ENCODE measurements around the gene SIRT3.

Gene SIRT3
- 17.6 reads per million, percentile 44 among the genes with 10 or more reads in this experiment for total RNA-seq

DNA sequence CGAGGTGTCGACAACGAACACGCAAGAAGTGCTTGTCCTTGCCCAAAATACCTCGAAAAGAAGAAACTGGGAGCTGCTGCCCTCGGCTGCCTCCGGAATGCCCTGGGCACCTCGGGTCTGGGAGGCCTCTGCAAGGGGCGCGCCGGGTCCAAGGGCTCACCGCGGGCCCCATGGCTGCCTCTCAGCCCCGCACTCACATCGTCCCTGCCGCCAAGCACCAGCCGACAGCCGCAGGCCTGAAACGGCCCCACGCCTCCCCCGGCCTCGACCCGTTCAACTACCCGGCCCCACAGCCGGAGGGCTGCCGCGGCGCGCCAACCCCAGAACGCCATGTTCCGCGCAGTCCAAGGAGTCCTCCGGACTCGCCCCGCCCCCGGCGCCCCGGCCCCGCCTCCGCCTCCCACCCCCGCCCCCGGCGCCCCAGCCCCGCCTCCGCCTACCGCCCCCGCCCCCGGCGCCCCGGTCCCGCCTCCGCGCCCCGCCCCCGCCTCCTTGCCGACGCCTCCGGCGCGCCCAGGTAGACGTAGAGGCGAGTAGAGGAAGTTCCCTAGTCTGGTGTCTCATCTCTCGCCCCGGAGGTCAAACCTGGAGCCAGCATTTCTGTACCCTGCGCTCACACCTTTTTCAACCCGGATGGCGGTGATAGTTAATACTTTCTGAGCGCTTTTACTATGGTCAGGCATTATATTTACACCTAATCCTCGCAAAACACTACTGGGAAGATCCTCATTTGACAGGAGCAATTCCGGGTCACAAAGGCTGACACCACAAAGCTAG is at the start of gene SIRT3:
SIRT3 (minus strand) TSS at position 346 of the 777 bp plus-strand sequence; CDS start at position 332, 14 bp downstream.
- DNase-seq, result peak; percentile 83

DNA sequence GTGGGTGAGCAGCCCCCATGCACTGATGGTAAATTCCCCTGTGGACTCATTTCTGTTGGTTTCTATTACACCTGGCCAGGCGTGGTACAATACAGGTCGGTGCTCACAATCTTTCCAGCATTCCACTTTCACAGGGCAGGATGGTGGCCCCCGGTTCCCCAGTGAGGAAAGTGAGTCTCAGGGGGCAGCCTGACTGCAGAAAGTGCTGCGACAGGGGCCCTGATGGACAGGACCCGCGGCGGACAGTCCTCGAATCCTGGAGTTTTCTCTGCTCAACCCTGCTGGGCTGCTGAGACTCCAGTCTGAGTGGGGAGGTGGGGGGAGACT is 49.7 kb upstream of the SIRT3 start:
- no peak for DNase-seq

DNA sequence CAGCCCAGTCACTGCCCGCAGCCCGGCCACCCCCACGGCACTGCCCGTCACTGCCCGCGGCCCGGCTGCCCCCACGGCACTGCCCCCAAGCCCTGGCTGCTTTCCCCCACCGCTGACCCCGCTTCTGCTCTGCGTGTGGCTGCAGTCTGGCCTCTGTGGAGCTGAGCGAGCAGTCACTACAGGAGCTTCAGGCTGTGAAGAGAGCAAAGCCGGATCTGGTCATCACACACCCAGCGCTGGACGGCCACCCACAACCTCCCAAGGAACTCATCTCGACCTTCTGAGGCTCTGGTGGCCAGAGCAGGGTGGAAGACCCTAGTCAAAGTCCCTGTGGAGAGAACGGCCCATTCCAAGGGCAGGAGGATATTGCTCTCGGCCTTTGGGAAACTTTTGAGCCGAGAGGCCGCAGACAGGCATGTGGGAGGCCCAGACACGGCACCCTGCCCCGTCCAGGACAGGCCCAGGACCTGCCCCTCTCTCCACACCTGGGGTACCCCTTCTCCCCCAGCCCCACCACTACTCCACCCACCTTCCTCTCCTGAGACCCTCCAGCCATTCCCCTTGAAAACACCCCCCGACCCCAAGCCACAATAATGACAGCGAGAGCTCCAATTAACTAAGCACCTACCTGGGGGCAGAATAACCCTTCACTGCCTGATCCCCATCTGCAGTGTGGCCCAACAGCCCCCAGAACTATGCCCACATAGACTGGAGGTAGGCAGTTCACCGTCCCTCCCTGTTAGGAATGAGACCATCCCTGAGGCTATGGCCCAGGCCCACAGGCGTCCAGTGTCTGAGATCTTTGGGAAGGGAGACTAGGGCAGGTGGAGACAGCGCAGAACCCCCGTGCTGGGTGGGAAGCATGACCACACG is 49.1 kb upstream of the SIRT3 start:
- DNase-seq, result no peak

DNA sequence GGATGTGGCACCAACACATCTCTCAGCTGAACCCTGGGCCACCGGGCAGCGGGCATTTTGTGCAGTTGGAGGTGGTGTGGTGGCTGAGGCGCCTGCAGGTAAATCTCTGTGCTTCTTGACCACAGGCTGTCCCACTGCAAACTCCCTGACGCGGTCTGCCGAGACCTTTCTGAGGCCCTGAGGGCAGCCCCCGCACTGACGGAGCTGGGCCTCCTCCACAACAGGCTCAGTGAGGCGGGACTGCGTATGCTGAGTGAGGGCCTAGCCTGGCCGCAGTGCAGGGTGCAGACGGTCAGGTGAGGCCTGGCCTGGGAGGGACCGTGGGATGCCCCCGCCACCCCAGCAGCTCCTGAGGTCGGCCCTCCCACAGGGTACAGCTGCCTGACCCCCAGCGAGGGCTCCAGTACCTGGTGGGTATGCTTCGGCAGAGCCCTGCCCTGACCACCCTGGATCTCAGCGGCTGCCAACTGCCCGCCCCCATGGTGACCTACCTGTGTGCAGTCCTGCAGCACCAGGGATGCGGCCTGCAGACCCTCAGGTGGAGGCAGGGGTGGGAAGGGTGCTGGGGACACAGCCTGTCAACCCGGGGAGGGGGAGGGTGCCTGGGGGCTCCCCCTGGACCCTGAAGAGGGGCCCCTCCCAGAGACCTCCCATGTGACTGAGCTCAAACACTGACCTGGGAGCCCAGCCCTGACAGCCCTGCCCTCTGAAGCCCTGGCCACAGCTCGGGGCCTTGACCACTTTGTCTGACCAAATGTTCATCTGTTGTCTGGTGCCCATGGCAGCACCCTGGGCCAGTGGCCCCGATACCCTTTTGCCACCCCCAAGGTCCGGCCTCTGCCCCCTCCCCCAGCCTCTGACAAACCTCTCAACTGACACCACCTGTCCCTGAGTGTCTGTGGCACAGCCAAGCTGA is 48.2 kb upstream of the SIRT3 start:
- DNase-seq, result no peak

DNA sequence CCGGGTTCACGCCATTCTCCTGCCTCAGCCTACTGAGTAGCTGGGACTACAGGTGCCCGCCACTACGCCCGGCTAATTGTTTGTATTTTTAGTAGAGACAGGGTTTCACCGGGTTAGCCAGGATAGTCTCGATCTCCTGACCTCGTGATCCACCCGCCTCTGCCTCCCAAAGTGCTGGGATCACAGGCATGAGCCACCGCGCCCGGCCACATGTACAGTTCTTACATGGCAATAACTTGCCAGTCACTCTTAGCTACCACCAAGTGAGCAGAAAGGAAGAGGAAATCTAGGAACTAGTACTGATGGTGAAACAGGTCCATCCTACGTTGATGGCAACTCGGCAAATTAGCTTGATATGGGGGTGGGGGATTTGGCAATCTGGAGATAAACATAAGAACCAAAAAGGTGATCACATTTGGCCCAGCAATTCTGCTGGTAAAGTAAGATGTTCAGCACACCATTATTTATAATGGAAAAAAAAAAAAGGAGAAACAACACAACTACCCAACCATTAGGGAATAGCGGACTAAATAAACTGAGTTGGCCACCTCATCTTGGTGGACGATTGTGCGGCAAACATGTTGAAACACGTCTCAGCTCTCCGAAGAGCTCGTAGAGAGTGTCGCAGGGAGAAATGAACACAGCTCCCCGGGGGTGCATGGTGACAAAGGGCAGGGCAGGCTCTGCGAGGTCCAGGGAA is 47.4 kb upstream of the SIRT3 start:
- no peak for DNase-seq

DNA sequence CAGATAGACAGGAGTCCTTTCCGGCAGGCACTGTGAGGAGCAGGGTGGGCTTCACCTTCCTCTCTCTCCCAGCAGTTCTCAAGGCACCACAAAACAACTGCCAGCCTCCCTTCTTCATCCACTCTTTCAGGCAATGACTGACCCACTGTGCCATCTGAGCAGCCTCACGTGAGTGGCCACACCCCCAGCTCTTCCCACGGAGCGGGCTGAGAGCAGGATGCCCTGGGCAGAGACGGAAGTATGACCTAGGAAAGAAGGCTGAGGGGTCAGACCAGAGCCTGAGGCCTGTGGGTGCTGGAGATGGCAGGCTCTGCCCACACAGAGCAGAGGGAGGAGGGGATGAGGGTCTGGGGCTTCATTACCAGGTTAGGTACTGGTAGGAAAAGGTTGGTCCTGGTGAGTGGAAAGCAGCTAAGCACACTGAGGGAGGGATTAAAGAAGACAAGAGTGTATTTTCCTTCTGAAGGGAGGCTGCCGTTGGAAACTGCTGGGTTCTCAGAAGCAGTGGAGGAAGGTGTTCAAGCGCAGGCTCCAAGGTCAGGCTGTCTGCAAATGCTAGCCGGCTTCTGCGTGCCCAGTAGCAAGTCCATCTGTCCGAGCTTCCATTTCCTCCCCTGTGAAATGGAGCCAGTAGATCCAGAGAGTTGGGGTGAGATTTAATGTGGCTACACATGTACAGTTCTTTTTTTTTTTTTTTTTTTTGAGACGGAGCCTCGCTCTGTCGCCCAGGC is 46.7 kb upstream of the SIRT3 start:
- no peak for DNase-seq

DNA sequence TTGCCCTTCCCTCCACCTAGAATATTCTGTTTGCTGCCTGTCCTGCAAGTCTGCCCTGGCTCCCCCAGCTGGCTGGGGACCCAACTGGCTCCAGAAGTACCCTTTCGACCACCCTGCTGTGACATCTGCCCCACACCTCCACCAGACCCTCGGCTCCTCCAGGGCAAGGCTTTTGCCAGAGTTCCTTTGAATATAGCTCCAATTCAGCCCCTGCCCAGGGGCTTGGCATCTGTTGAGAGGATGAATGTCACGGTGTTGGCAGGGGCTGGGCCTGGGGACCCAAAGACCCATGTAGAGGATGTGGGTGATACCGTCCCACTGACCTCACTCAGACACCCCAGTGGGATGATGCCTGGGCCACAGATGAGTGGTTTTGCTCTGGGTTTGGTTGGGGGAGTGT is 46.0 kb upstream of the SIRT3 start:
- no peak for DNase-seq

DNA sequence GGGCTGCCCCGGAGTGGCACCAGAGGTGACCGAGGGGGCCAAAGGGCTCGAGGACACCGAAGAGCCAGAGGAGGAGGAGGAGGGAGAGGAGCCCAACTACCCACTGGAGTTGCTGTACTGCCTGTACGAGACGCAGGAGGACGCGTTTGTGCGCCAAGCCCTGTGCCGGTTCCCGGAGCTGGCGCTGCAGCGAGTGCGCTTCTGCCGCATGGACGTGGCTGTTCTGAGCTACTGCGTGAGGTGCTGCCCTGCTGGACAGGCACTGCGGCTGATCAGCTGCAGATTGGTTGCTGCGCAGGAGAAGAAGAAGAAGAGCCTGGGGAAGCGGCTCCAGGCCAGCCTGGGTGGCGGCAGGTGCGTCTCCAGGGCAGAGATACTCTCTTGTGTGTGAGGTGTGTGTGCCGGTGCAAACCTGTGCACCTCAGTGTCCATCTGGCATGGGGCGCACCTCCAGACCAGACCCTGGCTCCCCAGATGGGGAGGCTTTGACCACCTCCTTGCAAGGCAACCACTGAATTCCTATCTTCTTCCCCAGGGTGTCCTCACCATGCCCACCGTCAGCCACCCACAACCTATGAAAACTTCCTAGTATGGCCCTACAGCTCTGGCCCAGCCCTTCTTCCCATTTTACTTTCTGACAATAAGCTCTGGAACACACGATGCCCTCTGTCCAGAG is 45.5 kb upstream of the SIRT3 start:
- DNase-seq, result no peak

DNA sequence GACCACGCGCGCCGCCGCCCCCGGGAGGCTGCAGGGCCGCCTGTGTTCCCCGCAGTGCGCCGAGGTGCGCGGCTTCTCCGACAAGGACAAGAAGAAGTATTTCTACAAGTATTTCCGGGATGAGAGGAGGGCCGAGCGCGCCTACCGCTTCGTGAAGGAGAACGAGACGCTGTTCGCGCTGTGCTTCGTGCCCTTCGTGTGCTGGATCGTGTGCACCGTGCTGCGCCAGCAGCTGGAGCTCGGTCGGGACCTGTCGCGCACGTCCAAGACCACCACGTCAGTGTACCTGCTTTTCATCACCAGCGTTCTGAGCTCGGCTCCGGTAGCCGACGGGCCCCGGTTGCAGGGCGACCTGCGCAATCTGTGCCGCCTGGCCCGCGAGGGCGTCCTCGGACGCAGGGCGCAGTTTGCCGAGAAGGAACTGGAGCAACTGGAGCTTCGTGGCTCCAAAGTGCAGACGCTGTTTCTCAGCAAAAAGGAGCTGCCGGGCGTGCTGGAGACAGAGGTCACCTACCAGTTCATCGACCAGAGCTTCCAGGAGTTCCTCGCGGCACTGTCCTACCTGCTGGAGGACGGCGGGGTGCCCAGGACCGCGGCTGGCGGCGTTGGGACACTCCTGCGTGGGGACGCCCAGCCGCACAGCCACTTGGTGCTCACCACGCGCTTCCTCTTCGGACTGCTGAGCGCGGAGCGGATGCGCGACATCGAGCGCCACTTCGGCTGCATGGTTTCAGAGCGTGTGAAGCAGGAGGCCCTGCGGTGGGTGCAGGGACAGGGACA is 44.8 kb upstream of the SIRT3 start:
- DNase-seq, result no peak

DNA sequence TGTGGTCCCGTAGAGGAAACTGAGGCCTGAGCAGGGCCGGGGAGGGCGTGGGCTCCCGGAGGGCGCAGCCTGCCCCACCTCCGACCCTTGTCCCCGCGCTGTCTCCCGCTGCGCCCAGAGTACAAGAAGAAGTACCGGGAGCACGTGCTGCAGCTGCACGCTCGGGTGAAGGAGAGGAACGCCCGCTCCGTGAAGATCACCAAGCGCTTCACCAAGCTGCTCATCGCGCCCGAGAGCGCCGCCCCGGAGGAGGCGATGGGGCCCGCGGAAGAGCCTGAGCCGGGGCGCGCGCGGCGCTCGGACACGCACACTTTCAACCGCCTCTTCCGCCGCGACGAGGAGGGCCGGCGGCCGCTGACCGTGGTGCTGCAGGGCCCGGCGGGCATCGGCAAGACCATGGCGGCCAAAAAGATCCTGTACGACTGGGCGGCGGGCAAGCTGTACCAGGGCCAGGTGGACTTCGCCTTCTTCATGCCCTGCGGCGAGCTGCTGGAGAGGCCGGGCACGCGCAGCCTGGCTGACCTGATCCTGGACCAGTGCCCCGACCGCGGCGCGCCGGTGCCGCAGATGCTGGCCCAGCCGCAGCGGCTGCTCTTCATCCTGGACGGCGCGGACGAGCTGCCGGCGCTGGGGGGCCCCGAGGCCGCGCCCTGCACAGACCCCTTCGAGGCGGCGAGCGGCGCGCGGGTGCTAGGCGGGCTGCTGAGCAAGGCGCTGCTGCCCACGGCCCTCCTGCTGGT is 44.0 kb upstream of the SIRT3 start:
- DNase-seq, result peak; percentile 36

DNA sequence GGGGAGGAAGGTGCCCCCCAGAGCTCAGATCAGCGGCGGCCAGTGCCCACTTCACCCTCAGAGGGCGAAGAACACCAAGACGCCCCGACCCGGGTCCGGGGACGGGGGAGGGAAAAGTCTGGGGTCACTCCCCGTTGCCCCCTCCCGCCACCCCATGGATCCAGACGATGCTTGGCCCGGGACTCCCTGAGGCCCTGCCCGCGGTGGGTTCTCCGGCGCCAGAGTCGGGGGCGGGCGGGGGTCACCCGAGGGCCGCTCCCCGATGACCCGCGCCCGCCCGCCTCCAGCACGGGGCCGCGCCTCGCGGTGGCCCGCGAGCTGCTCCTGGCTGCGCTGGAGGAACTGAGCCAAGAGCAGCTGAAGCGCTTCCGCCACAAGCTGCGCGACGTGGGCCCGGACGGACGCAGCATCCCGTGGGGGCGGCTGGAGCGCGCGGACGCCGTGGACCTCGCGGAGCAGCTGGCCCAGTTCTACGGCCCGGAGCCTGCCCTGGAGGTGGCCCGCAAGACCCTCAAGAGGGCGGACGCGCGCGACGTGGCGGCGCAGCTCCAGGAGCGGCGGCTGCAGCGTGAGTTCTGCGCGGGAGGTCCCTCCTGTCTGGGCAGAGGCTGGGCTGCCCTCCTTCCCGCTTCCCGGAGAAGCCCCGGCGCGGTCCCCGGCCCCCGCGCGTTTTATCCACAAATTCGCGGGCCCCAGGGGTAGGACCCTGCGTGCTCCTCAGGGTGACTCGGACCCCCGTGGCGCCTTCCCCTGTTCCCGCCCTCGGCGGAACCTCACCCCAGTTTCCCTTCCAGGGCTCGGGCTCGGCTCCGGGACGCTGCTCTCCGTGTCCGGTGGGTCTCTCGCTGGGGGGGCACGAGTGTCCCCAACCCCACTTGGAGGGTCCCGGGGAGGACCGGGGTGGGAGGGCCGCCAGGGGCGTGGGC is 43.2 kb upstream of the SIRT3 start:
- DNase-seq, result no peak

DNA sequence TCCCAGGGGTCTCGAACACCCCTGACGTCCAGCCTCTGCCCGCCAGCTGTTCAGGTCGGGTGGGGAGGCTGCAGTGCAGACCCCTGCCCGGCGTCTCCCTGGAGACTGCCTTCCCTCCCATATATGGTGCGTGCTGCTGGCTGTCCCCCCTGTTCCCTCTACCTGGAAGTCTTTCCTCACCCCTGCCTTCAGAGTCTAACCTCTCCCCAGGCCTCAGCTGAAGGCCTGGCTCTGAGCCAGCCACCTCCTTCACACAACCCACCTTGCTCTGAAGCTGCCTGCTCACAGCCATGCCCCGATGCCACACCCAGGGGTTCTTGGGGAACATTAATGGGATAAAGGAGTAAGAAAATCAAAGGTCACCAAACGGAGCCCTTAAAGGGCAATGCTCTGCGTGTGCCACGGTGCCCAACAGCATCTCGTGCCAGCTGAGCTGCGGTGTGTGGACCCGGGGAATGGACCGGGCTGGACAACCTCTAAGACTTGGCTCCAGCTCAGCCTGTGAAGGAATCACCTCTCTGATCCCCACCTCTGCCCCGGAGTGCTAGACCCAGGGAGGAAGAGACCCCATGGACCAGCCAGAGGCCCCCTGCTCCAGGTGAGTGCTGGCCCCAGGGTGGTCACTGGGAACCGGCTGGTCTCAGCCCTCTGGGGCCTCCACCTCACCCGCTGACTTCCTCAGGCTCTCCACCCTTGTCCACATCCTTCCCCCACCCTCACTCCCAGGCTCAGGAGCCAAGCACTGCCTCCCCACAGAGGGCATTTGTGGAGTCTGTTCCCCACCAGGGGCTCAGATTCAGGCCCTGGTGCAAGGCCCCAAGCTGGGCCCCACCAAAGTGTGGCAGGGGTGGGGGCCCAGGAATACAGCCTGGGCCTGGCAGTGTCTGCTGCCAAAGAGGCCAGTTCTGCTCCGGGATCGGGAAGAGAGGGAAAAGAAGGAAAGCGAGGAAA is 42.1 kb upstream of the SIRT3 start, which contains the start of gene NLRP6:
NLRP6 (plus strand) TSS at position 407 of the 951 bp plus-strand sequence; CDS start at position 570, 163 bp downstream.
- DNase-seq, result no peak

DNA sequence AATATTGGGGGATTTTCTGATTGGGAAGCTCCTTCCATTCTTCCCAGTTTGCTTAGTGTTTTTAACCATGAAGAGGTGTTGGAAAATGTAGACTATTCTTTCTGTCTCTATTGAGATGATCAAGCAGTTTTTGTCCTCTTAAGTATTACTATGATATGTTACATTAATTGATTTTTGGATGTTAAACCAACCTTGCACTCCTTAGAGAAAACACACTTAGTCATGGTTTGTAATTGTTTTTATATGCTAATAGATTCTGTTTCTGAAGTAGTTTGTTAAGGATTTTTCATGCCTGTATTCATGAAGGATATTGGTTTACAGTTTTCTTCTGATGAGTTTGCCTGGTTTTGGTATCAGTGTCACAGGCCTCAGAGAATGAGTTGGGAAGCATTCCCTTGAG is 40.1 kb upstream of the SIRT3 start:
- no peak for DNase-seq

DNA sequence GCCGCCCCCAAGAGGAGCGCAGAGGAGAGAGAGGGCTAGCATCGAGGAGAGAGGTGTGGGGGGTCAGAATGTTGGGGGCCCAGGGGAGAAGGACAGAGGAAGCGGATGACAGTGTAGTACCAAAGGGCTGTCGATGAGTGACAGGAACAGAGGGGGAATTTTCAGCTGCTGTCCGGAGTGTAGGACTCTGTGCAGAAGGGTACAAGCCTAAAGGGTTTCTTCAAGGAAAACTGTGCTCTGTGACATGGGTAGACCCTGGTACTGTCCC is 36.7 kb upstream of the SIRT3 start:
- DNase-seq, result no peak

DNA sequence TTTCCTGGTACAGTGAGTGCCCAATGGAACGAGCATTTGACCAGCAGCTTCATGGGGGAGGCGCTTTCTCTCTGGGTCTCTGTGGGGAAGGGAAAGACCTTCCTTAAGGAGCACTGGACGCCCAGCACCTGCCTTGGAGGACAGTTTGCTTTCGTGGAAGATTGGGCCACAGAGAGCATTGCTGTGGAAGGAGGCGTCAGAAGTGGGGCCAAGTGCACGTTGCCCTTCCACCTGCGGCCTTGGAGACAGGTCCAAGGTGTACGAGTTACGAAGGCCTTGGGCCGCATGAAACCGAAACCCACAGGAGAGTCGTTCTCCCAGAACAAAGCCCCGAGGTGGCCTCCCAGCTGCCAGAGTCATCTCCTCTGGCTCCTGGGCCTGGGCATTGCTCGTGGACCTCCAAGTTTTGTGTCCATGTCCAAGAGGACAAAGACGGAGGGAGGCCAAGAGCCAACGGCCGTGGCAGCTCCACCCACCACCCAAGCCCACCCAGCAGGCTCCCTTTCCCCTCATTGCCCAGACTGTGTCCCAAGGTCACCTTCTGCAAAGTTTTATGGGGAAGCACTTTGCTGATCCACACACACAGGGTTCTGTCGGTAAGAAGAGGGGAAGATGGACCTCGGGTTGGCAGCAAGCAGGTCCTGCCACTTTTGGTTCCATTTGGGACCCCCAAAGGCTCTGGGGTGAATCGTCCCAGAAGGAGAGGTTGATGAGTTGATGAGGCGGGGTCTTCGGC is 36.2 kb upstream of the SIRT3 start:
- no peak for DNase-seq

DNA sequence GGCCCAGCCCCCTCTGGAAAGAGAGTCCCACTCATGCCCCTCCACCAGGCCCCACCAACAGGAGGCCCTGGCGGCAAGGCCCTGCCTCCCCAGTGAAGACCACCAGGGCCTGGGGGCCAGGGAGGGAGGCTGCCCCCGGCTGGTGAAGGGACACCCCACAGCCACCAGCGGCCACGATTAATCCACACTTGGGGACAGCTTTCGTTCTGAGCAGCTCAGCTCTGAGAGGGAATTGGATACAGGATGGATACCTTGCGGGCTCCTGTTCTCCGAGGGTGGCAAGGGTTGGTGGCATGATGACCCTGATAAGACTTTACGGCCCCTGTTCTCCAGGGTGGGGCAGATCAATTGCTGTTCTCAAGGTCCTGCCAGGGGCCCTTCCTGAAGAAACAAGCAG is 35.2 kb upstream of the SIRT3 start:
- DNase-seq, result no peak

All from effector CD4-positive, alpha-beta T cell (primary cell).